Measurements from ENCODE around the gene BLCAP.

- no peak for TF ChIP-seq CTCF (IDR thresholded peaks at IDR 0.05; ENCODE audit: insufficient read depth, low read length)
- TF ChIP-seq POLR2AphosphoS5 (IDR thresholded peaks at IDR 0.05; ENCODE audit: low read depth) = no peak
- no peak for TF ChIP-seq GABPA (IDR thresholded peaks at IDR 0.05; ENCODE audit: low read depth)
These were observed 33.4 kb downstream of the BLCAP start for GRCh38 chr20:37494301-37494700.

All from HL-60 (cell line).